ENCODE results near the gene CDKN1A.

- TF ChIP-seq CTCF (IDR thresholded peaks at IDR 0.05; ENCODE audit: poor library complexity, severe bottlenecking): no peak
- TF ChIP-seq MXI1 (conservative IDR thresholded peaks at IDR 0.05; ENCODE audit: poor library complexity, severe bottlenecking): no peak
- TF ChIP-seq REST (IDR thresholded peaks at IDR 0.05; ENCODE audit: borderline replicate concordance): no peak
- no peak for TF ChIP-seq POLR2AphosphoS5 (IDR thresholded peaks at IDR 0.05)
- no peak for TF ChIP-seq RAD21 (conservative IDR thresholded peaks at IDR 0.05)
- TF ChIP-seq EP300 (conservative IDR thresholded peaks at IDR 0.05; ENCODE audit: poor library complexity, severe bottlenecking): no peak
- TF ChIP-seq SMC3 (conservative IDR thresholded peaks at IDR 0.05; ENCODE audit: poor library complexity): no peak
- TF ChIP-seq EZH2 (IDR thresholded peaks at IDR 0.05; ENCODE audit: borderline replicate concordance, insufficient read depth, low read length, poor library complexity, severe bottlenecking): no peak
Observed at GRCh38 chr6:36679043-36679833, 724 bp downstream of the CDKN1A start.

Data from neural cell (in vitro differentiated cells).